RWPE2 (cell line): ENCODE measurements around the gene KCNA3.

ENCODE experiments used
- ATAC-seq: fragments of 200-7000 bp; cut with Tn5 transposase; 3 replicates; pipeline ENCODE4 v1.9.1; 2021; ENCODE audit warnings: low read depth
- DNase-seq: peaks from one replicate; pipeline ENCODE4 v3.0.0-alpha.2; 2020; ENCODE audit warnings: low spot score
- H3K27ac ChIP-seq: fragments of 450-650 bp; 2 replicates; pipeline ENCODE4 v1.5.1; 2017; ENCODE audit warnings: mild to moderate bottlenecking; ENCODE audit not compliant: poor library complexity, severe bottlenecking
- H3K27me3 ChIP-seq: fragments of 250-450 bp; sonication (Bioruptor Pico); 2 replicates; pipeline ENCODE4 v1.5.1; 2021; ENCODE audit warnings: mild to moderate bottlenecking, moderate library complexity; ENCODE audit not compliant: insufficient read depth, poor library complexity, severe bottlenecking
- H3K36me3 ChIP-seq: fragments of 250-450 bp; sonication (Bioruptor Pico); 2 replicates; pipeline ENCODE4 v1.5.1; 2020; ENCODE audit warnings: low read depth, mild to moderate bottlenecking, moderate library complexity
- H3K4me1 ChIP-seq: fragments of 250-450 bp; sonication (Bioruptor Pico); 2 replicates; pipeline ENCODE4 v1.5.1; 2021; ENCODE audit warnings: mild to moderate bottlenecking, moderate library complexity; ENCODE audit not compliant: insufficient read depth, poor library complexity, severe bottlenecking
- H3K4me3 ChIP-seq: fragments of 250-450 bp; sonication (Bioruptor Pico); 2 replicates; pipeline ENCODE4 v1.5.1; 2021; ENCODE audit warnings: mild to moderate bottlenecking, moderate library complexity; ENCODE audit not compliant: severe bottlenecking
- H3K9me3 ChIP-seq: fragments of 250-450 bp; sonication (Bioruptor Pico); 2 replicates; pipeline ENCODE4 v1.5.1; 2021; ENCODE audit warnings: mild to moderate bottlenecking, moderate library complexity; ENCODE audit not compliant: severe bottlenecking
- TF ChIP-seq, protein P1 (sequence below): fragments of 450-650 bp; IDR thresholded peaks from one replicate; pipeline ENCODE4 v1.5.1; 2017; ENCODE audit warnings: mild to moderate bottlenecking, moderate library complexity; ENCODE audit not compliant: poor library complexity, severe bottlenecking

KCNA3 gene

DNA sequence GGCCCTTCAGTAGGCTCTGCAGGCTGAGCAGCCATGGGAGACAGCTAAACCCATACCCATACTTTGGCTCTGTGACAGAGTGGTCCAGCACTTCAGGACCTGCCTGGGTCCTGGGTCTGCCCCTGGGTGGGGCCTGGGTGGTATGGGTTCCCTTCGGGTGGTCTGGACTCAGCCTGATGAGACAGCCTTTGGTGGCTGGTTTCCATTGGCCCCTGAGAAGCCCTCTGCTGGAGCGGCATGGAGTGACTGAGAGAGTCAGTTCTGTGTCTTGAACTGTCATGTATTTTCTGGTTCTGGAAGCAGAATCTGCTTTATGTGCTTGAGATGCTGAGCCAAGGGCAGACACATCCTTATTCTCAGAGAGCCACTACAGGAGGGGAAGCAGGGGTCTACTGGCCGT lies 37.3 kb downstream of the KCNA3 start:
- Histone ChIP-seq H3K36me3 (no peaks in the 10 kb centered on the region), H3K27ac (no peak overlapping the region), H3K9me3 (no peaks in the 10 kb centered on the region), H3K4me3 (no peak overlapping the region), H3K4me1 (no peaks in the 10 kb centered on the region), H3K27me3 (no peaks in the 10 kb centered on the region)
- TF ChIP-seq, protein P1, sequence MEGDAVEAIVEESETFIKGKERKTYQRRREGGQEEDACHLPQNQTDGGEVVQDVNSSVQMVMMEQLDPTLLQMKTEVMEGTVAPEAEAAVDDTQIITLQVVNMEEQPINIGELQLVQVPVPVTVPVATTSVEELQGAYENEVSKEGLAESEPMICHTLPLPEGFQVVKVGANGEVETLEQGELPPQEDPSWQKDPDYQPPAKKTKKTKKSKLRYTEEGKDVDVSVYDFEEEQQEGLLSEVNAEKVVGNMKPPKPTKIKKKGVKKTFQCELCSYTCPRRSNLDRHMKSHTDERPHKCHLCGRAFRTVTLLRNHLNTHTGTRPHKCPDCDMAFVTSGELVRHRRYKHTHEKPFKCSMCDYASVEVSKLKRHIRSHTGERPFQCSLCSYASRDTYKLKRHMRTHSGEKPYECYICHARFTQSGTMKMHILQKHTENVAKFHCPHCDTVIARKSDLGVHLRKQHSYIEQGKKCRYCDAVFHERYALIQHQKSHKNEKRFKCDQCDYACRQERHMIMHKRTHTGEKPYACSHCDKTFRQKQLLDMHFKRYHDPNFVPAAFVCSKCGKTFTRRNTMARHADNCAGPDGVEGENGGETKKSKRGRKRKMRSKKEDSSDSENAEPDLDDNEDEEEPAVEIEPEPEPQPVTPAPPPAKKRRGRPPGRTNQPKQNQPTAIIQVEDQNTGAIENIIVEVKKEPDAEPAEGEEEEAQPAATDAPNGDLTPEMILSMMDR: no peak
- no peak for ATAC-seq
- no peak for DNase-seq

DNA sequence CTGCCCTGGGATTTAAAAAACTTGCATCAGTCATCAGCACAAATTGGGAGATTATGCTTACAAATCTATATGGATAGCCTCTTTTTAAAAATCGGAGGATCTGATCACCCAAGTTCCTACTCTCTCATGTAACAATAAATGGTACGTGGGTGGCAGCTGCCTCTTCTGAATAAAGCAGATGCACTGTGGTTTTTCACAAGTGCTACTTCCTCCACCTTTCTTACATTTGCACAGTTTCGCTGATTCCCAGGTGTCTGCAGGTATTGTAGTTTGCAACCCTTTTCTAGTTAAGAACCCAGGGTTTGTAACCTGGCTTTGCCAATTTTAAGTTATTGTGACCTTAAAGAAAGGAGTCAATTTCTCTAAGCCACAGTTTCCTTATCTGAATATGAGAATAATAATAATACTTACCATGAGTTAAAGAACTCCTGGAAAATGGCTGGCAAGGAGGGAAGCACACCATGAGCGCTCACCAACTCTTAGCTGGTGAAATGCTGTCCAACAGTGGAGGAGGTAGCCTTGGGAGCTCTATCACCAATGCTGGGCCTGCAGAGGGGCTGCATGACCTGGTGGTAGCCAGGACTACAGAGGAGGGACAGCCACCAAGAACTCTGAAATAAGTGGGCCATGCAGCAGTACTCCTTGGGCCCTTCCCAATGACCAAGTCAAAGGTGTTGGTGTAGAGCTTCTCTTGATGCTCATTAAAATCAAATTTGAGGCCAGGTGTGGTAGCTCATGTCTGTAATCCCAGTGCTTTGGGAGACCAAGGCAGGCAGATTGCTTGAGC lies 38.4 kb downstream of the KCNA3 start:
- H3K36me3 ChIP-seq: no peaks in the 10 kb centered on the region
- no peaks in the 10 kb centered on the region for H3K27me3 ChIP-seq
- DNase-seq (no peak), ATAC-seq (no peak)
- no peak overlapping the region for H3K27ac ChIP-seq
- no peak overlapping the region for H3K4me3 ChIP-seq
- no peaks in the 10 kb centered on the region for H3K9me3 ChIP-seq
- TF ChIP-seq, protein P1: no peak
- no peaks in the 10 kb centered on the region for H3K4me1 ChIP-seq

DNA sequence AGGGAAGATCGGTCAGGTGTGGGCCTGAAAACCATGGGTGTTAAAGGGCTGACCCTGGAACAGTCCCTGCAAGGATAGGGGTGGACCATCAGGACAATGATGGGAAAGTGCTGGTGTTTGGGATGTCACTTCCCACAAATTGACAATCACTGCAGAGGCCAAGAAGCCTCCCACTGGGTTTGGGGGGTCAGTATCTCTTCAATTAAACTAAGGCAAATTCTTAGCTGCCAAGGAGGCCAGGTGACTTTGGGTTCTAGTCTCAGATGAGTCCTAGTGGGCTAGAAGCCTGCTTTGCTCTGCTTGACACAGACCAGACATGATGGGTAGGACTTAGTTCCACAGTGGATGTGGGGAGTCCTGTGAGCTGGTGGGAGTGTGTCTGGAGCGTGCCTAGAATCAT lies 39.3 kb downstream of the KCNA3 start:
- H3K9me3 ChIP-seq: no peaks in the 10 kb centered on the region
- no peak overlapping the region for H3K27ac ChIP-seq
- no peaks in the 10 kb centered on the region for H3K27me3 ChIP-seq
- TF ChIP-seq, protein P1: no peak
- no peaks in the 10 kb centered on the region for H3K4me1 ChIP-seq
- DNase-seq (no peak), ATAC-seq (no peak)
- no peaks in the 10 kb centered on the region for H3K36me3 ChIP-seq
- no peak overlapping the region for H3K4me3 ChIP-seq

DNA sequence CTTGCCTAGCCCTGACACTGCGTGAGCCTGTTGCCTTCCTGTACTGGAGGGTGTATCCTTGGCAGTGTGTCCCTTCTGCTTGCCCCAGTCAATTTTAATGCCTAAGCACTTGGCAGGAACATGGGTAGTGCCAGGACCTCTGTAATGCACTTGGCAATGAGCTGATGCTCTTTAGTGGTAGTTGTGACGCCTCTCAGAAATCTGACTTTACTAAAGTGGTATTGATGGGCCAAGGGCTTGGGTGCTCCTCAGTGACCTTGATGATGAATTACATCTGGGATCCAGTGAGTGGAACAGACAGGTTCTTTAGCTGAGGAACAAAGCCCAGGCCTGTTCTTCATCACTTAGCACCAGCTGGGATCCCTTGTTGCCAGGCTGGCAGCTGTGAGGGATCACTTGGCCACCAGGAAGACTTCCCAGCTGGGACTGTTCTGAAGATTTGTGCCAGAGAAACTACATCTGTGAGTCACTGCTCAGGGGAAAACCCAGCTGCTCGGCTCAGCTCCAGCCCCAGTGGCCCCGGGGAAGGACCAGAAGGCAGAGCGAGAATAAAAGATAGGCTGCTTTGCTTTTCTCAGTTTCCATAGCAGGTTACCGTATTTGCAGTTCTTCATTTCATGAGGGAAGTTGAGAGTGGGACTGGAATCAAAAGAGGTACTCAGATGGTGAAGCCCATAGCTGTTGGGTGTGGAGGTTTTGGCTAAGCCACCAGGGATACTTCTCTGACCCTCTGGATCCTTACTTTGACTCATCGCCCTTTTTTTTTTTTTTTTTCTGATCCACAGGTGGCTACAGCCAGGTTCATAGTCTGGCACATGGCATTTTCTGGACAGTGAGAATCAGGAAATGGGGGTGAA lies 40.1 kb downstream of the KCNA3 start:
- no peaks in the 10 kb centered on the region for H3K9me3 ChIP-seq
- H3K27me3 ChIP-seq: no peaks in the 10 kb centered on the region
- no peaks in the 10 kb centered on the region for H3K36me3 ChIP-seq
- H3K4me3 ChIP-seq: no peak overlapping the region
- TF ChIP-seq, protein P1: no peak
- DNase-seq (no peak), ATAC-seq (peak; percentile 59)
- no peak overlapping the region for H3K27ac ChIP-seq
- H3K4me1 ChIP-seq: no peaks in the 10 kb centered on the region

DNA sequence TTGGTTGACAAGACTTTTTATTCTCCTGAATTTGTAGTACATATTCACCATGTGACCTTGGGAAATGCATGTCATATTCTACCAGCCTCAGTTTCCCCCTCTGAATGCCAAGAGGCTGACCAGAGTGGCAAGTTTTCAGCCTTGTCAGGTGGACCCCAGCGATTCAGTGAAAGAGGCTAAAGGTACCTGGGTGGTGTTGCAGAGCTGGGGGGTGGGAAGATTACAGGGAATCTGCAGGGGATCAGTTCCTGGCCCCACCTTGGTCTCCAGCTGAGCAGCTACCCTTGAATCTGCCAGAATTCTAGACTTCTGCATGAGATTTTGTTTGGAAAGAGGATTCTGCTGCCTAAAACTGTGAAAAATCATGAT lies 40.7 kb downstream of the KCNA3 start:
- TF ChIP-seq, protein P1: no peak
- no peaks in the 10 kb centered on the region for H3K9me3 ChIP-seq

More for the DNA sequence above, 40.7 kb downstream of the KCNA3 start:
- Histone ChIP-seq H3K27ac (no peak overlapping the region), H3K27me3 (no peaks in the 10 kb centered on the region), H3K4me3 (no peak overlapping the region), H3K4me1 (no peaks in the 10 kb centered on the region), H3K36me3 (no peaks in the 10 kb centered on the region)
- no peak for ATAC-seq
- no peak for DNase-seq
